Stimulated activated CD8-positive, alpha-beta memory T cell treated with anti-CD3 and anti-CD28 coated beads, Interleukin-4, amount 100 ng/mL, for 48 hours (primary cell): ENCODE measurements around the gene CDH13.

Experiments
- DNase-seq: peaks from one replicate; pipeline ENCODE4 v3.0.0-alpha.2; 2020

The CDH13 gene

GRCh38 chr16:82628711-82629110 lies 1.9 kb downstream of the CDH13 start:
- DNase-seq, result no peak

DNA sequence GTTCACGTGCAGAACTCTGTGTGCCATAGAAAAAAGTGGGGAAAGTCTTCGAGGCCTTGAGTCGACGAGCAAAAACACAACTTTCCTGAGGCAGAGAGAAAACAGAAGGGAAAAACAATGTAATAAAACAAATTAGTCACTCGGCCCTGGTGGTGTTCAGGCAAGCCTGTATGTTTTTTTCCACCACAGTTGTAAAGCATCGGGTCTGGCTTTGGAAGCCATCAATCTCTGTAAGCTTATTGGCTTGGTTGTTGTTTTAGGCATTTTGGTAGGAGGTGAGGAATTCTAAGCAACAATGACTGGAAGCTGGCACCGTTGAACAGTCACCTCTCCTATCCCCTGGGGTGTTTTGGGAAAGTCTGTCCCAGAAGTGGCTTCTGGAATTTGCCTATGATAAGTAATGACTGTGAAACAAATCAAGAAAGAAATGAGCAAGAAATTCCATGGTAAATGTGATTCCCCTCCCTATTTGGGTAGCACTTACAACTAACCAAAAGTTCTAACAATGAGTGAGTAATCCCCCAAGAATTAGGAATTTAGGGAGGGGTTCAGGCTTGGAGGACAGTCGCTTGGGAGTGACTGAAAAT lies 2.8 kb downstream of the CDH13 start:
- no peak for DNase-seq

DNA sequence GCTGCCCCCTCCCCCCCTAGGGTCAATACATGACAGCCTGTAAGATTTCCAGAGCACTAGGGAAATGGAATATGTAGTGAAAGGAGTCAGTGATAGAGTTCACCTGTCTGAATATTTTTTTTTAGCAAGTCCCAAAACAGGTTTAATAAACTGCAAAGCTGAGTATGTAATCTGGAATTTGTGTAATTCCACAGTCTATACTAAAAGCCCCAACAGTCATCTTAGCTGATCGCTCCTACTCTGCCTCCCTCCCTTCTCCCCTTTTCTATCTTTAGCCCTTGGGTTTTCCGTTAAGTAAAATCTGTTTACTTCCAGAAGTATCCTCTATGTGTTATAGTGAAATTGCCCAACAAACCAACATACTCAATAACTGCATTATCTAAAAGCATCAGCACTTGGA lies 3.5 kb downstream of the CDH13 start:
- no peak for DNase-seq

GRCh38 chr16:82630688-82631087 lies 3.9 kb downstream of the CDH13 start:
- DNase-seq, result no peak

DNA sequence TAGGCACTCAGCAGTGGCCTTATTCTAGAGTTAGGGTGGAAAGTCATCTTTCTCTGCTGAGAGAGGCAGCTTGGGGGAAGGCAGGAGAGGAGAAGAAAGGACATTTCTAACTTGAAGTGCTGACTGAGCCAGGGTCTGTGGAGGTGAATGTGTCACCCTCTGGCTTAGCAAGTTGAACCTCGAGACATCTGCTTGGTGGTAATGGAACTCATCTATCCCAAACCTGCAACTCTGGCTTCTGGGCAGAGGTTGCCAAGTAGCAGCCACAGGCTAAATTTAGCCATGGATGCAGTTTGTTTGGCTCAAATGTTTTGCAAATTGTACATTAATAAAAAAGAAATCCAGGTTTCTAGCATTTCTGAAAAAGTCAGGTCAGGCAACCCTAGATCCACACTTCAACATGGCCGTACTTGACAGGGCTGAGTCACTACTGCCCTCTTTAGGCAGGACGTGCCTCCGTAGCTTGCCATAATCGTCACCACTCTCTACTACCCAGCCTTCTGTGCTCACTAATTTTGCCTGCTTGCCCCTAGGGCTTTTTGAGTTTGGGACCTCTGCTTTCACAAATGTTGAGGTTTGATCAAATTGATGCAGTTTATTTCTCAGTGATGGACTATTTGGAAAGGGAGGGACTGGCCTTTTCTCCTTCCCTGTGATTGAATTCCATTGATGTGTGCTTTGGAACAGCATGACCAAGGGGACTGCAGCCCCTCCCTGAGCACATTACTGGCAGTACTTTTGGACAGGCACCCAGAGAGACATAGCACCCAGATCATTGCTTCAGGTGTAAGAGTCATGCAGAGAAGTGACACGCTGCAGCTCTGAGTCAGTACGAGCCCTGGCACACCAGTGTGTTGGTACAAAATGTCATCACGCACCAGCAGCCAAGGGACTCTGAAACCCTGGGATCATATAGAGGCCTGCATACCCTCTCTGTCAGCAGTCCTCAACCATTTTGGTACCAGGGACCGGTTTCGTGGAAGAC lies 5.2 kb downstream of the CDH13 start:
- no peak for DNase-seq

DNA sequence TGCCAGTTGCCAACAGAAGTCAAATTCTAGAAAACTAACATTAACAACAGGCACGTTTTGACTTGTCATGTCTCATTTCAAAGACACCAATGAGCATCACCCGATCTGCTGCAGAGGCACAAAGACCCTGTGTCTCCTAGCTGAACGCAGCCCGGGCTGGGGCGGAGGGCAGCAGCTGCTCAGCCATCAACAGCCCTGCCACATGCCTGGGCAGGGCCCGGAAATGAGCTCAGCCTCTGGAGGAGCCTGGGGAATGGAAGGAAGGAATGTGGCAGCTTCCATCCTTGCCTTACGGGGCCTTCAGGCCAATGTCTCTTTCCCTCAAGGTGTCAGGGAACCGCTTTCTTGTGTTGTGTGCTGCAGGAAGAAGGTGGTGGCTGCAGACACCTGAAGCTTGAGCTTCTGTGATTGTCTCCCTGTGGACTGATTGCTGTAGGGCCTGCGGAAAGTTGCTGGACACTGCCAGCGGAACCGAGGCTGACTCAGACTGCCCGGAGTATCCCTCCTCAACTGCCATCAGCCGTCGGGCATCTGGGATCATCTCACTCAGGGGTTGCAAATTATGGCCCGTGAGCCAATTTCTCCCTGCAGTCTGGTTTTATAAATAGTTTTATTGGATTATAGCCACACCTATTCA lies 7.3 kb downstream of the CDH13 start:
- no peak for DNase-seq

DNA sequence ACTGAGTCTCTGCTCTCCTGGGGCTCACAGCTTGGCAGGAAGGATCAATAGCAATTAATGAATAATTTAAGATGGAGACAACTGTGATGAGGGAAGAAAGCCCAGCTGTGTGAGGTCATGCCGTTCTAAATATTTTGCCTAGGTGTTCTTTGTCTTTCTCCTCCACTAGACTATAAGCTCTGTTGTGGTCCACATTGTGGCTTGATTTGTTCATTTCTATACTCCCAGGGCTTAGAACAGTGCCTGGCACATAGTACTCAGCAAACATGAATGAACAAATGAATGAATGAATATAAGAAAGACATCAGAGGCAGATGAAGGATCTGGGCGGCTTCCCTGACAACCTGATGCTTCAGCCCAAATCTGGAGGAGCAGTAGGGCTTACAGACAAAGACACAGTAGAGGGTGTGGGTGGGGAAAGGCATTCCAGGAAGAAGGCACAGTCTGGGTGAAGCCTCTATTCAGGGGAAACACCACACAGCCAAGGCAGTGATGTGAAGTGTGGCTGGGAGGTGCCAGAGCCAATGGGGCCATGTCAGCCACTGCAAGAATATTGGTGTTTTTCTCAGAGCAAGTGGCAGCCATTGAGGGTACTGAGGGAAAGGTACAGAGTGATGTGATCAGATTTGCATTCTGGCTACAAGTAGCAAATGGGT lies 8.3 kb downstream of the CDH13 start:
- DNase-seq, result no peak

- no peak for DNase-seq
These were observed 9.7 kb downstream of the CDH13 start for GRCh38 chr16:82636485-82636884.

GRCh38 chr16:82636958-82637357 lies 10.2 kb downstream of the CDH13 start:
- DNase-seq, result no peak

DNA sequence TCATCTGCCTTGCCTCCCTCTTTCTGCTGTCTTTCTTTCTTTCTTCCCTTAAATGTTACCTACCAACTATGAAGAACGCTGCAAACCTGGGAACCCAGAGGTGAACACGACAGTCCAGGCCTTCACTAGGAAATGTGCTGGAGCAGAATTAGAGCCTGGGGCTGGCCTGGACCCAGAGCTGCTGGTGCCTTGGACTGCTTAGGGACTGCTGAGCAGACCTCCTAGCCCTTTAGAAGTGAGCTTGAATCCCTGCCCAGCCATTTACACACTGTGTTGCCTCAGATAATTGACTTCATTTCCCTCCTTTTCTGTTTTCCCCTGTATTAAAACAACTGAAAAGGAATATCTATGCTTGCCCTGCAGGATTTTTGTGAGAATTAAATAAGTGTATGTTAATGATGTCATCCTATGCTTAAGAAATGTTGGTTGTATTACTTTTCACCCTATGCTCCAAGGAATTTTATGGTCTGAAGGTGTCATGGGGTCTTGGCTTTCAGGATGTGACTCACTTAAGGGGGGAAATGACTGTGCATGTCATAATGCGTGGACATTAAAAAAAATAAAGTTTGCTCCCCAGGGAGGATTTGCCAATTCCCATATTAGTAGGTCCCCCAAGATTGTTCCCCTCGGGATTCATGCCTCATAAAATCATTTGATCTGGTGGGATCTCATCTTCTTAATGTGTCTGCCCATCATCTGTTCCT lies 11.5 kb downstream of the CDH13 start:
- DNase-seq, result no peak

GRCh38 chr16:82639263-82639662 lies 12.5 kb downstream of the CDH13 start:
- no peak for DNase-seq

GRCh38 chr16:82639666-82640336 lies 13.0 kb downstream of the CDH13 start:
- DNase-seq, result peak; percentile 78

- DNase-seq, result no peak
These were observed 14.7 kb downstream of the CDH13 start for GRCh38 chr16:82641336-82641984.

DNA sequence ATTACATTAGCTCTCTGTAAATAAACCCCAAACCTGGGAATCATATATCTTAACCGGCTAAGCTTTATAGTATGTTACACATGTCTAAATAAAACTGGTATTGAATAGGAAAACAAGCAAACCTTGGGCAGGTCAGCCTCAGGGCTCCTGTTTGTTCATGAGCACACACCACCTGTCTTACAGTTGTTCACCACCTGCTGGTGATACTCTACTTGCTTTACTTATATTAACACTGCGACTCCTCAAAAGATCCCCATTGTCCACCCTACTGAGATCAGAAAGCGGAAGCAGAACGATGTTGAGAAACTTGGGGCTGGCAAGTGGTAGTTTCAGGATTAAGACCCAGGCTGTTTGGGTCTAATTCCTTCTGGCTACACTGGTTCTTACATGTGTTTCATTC lies 16.4 kb downstream of the CDH13 start:
- DNase-seq, result no peak

DNA sequence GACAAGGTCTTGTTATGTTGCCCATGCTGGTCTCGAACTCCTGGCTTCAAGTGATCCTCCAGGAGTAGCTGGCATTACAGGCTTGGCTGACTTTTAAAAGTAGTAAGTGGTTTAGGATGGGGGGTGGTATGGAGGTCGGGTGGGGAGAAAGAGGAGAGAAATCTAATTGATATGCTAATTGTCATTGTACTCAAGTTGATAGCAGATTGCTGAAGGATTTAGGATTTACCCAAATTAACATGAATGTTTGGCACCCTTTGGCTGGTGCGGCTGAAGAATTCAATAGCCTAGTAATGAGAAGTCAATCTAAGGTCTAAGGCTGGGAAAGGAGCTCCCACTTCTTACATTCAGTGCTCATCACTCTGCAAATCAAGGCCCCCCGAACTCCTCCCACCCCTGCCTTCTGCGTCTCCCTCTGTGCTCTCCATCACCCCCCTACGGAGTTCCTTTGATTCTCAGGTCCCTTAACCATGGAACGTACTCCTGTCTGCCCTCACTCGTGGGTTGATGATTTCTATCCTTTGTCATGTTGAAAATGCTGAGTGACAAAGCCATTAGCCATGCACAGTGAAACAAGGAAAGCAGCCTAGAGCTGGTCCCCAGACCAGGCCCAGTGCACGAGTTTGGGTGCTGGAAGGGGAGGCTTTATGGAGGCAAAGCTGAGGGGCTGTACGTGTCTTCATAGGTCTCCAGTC lies 17.3 kb downstream of the CDH13 start:
- DNase-seq, result no peak

DNA sequence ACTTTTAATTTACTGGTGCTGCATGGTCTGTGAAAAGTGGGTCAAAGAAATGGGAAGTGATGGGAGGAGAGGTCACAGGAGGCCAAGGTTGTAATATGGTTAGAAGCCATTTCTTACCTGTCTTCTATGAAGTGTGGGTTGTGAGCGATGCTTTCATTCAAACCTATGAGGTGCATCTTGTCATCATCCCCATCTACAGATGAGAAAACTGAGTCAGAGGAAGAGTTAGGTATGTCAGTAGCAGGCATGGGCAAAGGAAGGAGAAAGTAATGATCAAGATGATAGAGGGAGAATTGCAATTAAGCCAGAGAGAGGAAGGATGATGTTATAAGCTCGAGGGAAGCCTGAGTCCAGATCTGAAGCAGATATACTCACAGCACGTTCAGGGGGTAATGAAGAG lies 19.7 kb downstream of the CDH13 start:
- DNase-seq, result no peak

DNA sequence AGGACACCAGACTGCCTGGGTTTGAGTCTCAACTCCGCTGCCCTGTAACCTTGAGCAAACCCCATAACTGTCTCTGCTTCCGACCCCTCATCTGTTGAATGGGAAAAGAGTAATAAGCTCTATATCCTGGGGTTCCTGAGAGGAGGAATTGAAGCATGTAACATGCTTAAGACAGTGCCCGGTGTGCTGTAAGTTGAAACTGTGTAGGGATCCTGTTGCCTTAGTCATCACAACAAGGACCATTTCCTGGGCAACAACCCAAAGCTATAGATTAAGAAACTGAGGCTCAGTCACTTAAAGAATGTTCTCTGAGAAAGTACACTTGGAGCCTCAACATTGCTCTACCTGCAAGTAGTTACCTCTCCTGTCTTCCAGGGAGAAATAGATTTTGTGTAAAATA lies 23.0 kb downstream of the CDH13 start:
- DNase-seq, result no peak

GRCh38 chr16:82650804-82651203 lies 24.0 kb downstream of the CDH13 start:
- no peak for DNase-seq

DNA sequence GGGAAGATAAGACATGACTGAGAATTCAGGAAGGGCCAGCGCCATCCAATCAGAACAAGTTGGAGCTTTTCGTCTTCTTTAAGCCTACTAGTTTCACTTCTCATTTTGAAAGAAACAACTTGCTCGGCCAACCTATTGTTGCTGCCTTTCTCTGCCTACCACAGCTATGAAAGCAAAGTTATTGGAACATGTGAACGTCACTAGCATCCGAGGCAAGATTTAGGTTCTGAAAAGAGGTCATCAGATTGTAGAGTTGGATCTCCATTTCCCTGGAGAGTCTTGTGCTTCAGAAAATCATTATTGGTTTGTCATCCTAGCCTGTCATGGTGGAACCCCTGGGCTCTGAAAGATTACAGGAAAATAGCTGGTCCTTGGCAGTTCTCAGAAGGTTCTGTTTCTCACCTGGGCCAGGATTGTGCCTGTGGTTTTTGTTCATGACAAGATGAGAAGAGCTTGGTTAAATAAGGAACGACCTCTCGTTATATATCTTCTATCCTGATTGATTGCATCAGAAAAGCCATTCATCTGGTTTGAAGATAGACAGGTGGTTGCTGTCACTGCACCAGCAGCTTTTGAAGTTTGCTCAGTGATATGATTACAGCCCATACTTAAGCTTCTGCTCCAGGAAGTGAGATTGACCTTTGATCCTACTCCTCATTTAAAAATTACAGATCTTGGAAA lies 25.3 kb downstream of the CDH13 start:
- DNase-seq, result no peak

DNA sequence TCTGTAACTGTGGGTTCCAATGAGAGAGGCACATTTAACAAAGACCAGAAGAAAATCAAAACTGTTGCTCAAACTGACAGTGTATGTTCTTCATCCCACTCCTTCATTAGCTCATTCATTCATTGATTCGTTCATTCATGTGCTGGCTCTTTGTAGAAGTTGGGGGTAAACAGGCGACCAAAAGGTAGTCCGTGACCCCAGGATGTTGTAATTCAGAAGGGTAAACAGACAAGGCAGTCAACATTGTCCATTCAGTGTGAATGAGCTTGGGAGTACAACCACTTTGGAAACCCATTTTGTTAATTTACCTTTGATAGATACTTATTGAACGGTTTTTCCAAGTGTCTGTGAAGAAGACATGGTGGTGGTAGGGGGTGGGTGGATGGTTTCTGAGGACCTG lies 26.1 kb downstream of the CDH13 start:
- DNase-seq, result no peak
